ENCODE data around the gene PRLR.

The PRLR gene

DNA sequence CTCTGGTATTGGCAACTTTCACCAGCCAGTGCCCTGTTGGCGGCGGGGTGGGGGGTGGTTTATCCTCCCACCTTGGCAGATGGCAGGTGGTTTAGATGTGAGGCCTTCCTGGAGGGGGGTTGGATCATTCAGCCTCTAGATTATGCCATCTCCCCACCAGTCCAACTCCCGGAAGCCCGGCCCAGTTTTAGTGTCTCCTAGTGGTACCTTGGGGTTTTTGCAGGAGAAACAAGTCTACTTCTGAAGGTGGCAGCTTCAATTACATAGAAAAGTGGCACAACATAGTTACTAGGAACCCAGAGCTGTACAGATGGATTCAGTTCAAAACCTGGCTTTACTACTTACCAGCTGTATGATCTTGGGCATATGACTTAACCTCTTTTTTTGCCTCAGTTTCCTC, 11.3 kb downstream of the PRLR start:
- Mint-ChIP-seq H3K27ac (no peak overlapping the region), H3K4me1 (ENCODE audit: low read depth) (no peaks in the 10 kb centered on the region), H3K36me3 (ENCODE audit: low read depth) (no peaks in the 10 kb centered on the region), H3K4me3 (no peak overlapping the region), H3K27me3 (ENCODE audit: low read depth) (peaks cover 3% of the 10 kb centered on the region), H3K9me3 (no peaks in the 10 kb centered on the region)

DNA sequence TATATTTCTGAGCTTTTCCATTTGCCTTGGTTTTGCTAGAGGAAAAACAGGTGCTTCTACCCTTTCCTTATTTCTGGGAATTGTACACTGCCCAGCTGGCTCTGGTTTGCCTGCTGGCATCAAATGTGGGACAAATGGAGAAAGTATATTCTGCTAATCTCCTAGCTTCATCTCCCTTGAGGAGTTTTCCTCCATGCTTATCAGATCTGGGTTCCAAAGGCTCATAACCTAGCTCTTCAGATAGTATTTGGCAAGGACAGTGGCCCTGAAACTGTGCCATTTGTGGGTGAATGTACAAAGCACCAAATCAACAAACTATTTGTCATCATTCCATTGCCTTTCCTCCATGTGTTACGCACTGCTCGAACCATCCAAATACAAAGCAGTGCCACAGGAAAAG, 16.2 kb downstream of the PRLR start:
- H3K27ac Mint-ChIP-seq = no peak overlapping the region
- no peak overlapping the region for H3K4me3 Mint-ChIP-seq
- H3K36me3 Mint-ChIP-seq (ENCODE audit: low read depth) = no peaks in the 10 kb centered on the region
- no peaks in the 10 kb centered on the region for H3K27me3 Mint-ChIP-seq (ENCODE audit: low read depth)
- H3K9me3 Mint-ChIP-seq = no peaks in the 10 kb centered on the region
- no peaks in the 10 kb centered on the region for H3K4me1 Mint-ChIP-seq (ENCODE audit: low read depth)

- Mint-ChIP-seq H3K4me3 (no peak overlapping the region), H3K4me1 (ENCODE audit: low read depth) (no peaks in the 10 kb centered on the region), H3K27ac (no peak overlapping the region), H3K27me3 (ENCODE audit: low read depth) (no peaks in the 10 kb centered on the region), H3K36me3 (ENCODE audit: low read depth) (no peaks in the 10 kb centered on the region), H3K9me3 (no peaks in the 10 kb centered on the region)
Observed at GRCh38 chr5:35213608-35214007, 16.7 kb downstream of the PRLR start.

DNA sequence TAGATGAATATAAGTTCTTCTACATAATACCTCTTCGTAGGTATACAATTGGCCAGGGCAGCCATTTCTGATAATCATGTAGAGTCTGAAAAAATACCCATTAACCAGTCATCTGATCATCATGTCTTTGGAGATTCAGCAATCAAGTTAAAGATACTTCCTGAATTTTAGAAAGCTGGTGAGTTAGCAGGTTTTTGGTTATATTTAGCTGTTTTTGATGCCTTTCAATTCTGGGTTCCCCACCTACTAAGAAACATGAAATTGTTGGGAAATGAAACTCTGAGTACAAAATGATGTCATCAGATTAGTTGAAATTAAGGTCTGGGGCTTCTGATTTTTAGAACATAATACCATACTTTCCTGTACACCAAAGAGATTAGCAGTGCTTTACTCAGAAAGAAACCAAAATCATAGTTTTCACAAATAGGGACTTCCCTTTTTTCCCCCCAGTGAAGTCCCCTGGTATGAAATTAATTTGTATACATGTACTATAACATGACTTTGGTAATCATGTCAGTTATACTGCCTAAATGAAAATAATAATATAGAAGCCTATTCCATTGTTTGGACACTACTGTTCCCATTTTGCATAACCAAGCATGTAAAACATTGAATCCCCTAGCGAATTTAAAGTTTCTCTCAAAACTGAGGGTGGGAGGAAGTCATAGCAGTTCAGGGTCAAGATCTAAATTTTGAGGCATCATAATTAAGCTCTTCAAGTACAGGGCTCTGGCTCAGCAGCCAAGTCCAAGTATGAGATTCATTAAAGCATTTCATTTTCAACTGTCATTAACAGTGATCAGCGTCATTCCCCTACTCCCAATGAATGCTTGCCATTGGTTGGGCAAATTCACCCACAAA, 17.9 kb downstream of the PRLR start:
- Mint-ChIP-seq H3K36me3 (ENCODE audit: low read depth) (no peaks in the 10 kb centered on the region), H3K4me3 (no peak overlapping the region), H3K4me1 (ENCODE audit: low read depth) (no peaks in the 10 kb centered on the region), H3K9me3 (no peaks in the 10 kb centered on the region), H3K27ac (no peak overlapping the region), H3K27me3 (ENCODE audit: low read depth) (no peaks in the 10 kb centered on the region)

DNA sequence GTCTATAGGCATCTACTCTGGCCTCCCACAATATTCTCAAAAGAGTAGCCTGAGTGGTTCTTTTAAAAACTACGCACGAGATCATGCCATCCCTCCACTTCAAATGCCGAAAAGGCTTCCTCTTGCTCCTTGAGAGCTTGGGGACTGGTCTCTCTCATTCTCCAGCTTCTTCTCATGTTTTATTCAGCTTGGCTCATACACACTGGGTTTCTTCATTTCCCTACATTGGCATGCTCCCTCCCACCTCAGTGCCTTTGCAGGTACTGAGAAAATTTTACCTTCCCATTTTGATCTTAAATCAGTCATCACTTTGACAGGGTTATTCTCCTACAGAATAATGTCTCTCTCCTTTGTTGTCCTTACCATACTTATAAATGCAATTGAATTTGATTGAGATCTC, 20.4 kb downstream of the PRLR start:
- Mint-ChIP-seq H3K36me3 (ENCODE audit: low read depth) (no peaks in the 10 kb centered on the region), H3K4me1 (ENCODE audit: low read depth) (no peaks in the 10 kb centered on the region), H3K27me3 (ENCODE audit: low read depth) (peaks cover 4% of the 10 kb centered on the region), H3K27ac (no peak overlapping the region), H3K4me3 (no peak overlapping the region), H3K9me3 (no peaks in the 10 kb centered on the region)

GRCh38 chr5:35205606-35206005, 24.7 kb downstream of the PRLR start:
- H3K27me3 Mint-ChIP-seq (ENCODE audit: low read depth) = peaks cover 15% of the 10 kb centered on the region
- no peaks in the 10 kb centered on the region for H3K4me1 Mint-ChIP-seq (ENCODE audit: low read depth)
- no peaks in the 10 kb centered on the region for H3K36me3 Mint-ChIP-seq (ENCODE audit: low read depth)
- H3K27ac Mint-ChIP-seq = no peak overlapping the region
- no peak overlapping the region for H3K4me3 Mint-ChIP-seq
- no peaks in the 10 kb centered on the region for H3K9me3 Mint-ChIP-seq

DNA sequence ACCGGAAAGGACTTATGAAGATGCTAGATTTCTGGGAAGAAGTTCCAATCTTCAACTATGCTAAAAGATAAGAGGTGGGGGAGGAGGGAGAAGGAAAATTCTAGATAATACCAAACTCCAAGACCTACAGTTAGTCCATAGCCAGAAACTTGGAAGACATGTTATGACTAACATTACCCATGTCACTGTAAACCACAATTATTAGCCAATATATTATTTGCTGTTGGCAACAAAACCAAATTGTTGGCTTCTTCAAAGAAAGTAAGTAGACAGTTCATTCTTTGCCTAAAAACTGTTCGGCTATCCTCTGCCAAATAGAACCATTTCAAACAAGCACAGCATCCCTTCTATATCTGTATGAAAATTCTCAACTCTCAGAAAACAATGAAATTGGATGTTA, 25.1 kb downstream of the PRLR start:
- Mint-ChIP-seq H3K4me1 (ENCODE audit: low read depth) (no peaks in the 10 kb centered on the region), H3K4me3 (no peak overlapping the region), H3K27ac (no peak overlapping the region), H3K36me3 (ENCODE audit: low read depth) (no peaks in the 10 kb centered on the region), H3K9me3 (no peaks in the 10 kb centered on the region), H3K27me3 (ENCODE audit: low read depth) (peaks cover 15% of the 10 kb centered on the region)

DNA sequence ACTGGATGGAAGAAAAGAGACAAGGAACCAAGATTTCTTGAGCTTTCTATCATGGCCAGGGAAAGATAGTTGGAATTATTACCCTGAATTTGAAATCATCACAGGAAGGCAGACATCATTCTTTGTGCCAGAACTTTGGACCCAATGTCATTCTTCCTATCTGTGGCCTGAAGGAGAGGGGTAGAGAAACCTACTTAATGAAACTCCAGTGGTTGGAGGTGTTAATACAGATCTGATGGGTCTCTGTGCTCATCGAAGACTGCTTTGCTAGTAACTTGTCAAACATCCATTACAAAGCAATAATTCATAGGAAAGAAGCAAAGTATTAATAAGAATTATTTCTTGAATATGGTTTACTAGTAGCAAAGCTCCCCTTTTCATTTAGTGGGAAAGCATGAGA, 26.9 kb downstream of the PRLR start:
- H3K4me3 Mint-ChIP-seq = no peak overlapping the region
- peaks cover 15% of the 10 kb centered on the region for H3K27me3 Mint-ChIP-seq (ENCODE audit: low read depth)
- no peaks in the 10 kb centered on the region for H3K9me3 Mint-ChIP-seq
- H3K27ac Mint-ChIP-seq = no peak overlapping the region
- no peaks in the 10 kb centered on the region for H3K36me3 Mint-ChIP-seq (ENCODE audit: low read depth)
- H3K4me1 Mint-ChIP-seq (ENCODE audit: low read depth) = no peaks in the 10 kb centered on the region

GRCh38 chr5:35202319-35203111, 27.8 kb downstream of the PRLR start:
- Mint-ChIP-seq H3K27ac (no peak overlapping the region), H3K4me1 (ENCODE audit: low read depth) (no peaks in the 10 kb centered on the region), H3K4me3 (no peak overlapping the region), H3K36me3 (ENCODE audit: low read depth) (no peaks in the 10 kb centered on the region), H3K27me3 (ENCODE audit: low read depth) (peaks cover 19% of the 10 kb centered on the region), H3K9me3 (no peaks in the 10 kb centered on the region)

- Mint-ChIP-seq H3K27ac (no peak overlapping the region), H3K36me3 (ENCODE audit: low read depth) (no peaks in the 10 kb centered on the region), H3K27me3 (ENCODE audit: low read depth) (peaks cover 19% of the 10 kb centered on the region), H3K4me1 (ENCODE audit: low read depth) (no peaks in the 10 kb centered on the region), H3K4me3 (no peak overlapping the region), H3K9me3 (no peaks in the 10 kb centered on the region)
Observed at GRCh38 chr5:35201291-35201690, 29.0 kb downstream of the PRLR start.

GRCh38 chr5:35199886-35200285, 30.4 kb downstream of the PRLR start:
- no peaks in the 10 kb centered on the region for H3K4me1 Mint-ChIP-seq (ENCODE audit: low read depth)
- H3K9me3 Mint-ChIP-seq = no peaks in the 10 kb centered on the region
- H3K4me3 Mint-ChIP-seq = no peak overlapping the region
- H3K27ac Mint-ChIP-seq = no peak overlapping the region
- no peaks in the 10 kb centered on the region for H3K36me3 Mint-ChIP-seq (ENCODE audit: low read depth)
- peaks cover 15% of the 10 kb centered on the region for H3K27me3 Mint-ChIP-seq (ENCODE audit: low read depth)

DNA sequence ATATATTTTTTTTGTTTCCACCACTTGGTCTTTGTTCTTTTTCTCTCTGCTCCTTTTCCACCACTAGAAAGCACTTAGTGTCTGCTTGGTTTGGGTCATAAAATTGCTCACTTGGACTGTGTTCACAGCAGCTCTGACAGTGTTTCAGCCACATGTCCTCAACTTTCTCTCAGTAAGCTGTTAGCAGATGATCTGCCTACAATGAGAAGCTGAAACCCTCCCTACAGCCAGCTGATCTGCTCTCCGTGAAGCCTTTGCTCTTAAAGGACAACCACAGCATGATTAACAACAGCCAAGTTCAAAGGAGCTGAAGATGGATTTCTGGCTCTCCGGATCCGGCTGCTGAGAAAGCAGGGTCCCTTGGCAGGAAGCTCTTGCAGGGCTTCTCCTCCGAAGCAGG, 31.6 kb downstream of the PRLR start:
- Mint-ChIP-seq H3K36me3 (ENCODE audit: low read depth) (no peaks in the 10 kb centered on the region), H3K4me1 (ENCODE audit: low read depth) (no peaks in the 10 kb centered on the region), H3K27me3 (ENCODE audit: low read depth) (peaks cover 12% of the 10 kb centered on the region), H3K9me3 (no peaks in the 10 kb centered on the region), H3K27ac (no peak overlapping the region), H3K4me3 (no peak overlapping the region)

DNA sequence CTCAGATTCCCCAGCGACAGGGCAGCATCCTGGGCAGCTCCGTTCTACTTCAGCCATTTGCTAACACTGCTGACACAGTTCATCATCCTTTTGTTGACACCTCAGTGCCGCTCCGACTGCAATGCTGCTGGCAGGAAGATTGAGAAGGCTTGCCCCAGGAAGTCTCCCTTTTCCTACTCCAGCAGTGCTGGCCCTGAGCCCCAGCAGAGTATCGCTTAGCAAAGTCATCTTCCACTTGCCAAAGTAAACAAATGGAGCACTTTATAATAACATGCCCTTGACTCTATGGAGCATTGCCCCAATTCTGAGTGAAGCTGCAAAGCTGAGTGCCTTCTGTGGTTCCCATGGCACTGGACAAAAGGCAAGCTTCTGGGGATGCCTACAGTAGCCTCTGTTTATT, 32.2 kb downstream of the PRLR start:
- Mint-ChIP-seq H3K9me3 (no peaks in the 10 kb centered on the region), H3K27me3 (ENCODE audit: low read depth) (peaks cover 8% of the 10 kb centered on the region), H3K36me3 (ENCODE audit: low read depth) (no peaks in the 10 kb centered on the region), H3K4me1 (ENCODE audit: low read depth) (no peaks in the 10 kb centered on the region), H3K27ac (no peak overlapping the region), H3K4me3 (no peak overlapping the region)

DNA sequence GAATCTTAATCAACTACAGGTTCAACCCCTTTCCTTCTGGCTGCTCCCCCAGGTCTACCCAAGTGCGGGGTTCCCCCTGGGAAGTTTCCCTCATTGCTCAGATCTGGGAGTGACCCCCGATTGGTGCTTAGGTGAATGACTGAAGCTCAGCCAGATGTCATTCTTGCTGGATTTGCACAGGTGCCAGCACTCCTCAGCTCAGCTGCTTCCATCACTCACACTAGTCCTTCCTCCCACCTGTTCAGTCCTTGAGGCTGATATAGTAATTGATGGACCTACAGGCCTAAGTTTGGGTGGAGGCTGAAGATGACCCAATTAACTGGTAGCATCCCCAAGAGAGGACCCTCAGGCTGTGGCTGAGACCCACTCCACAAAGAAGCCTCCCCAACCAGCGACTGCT, 32.9 kb downstream of the PRLR start:
- Mint-ChIP-seq H3K9me3 (no peaks in the 10 kb centered on the region), H3K4me3 (no peak overlapping the region), H3K27ac (no peak overlapping the region), H3K27me3 (ENCODE audit: low read depth) (peaks cover 6% of the 10 kb centered on the region), H3K4me1 (ENCODE audit: low read depth) (no peaks in the 10 kb centered on the region), H3K36me3 (ENCODE audit: low read depth) (no peaks in the 10 kb centered on the region)

GRCh38 chr5:35195472-35195852, 34.8 kb downstream of the PRLR start:
- Mint-ChIP-seq H3K9me3 (no peaks in the 10 kb centered on the region), H3K27me3 (ENCODE audit: low read depth) (peaks cover 4% of the 10 kb centered on the region), H3K27ac (no peak overlapping the region), H3K36me3 (ENCODE audit: low read depth) (no peaks in the 10 kb centered on the region), H3K4me1 (ENCODE audit: low read depth) (no peaks in the 10 kb centered on the region), H3K4me3 (no peak overlapping the region)
